Right lobe of liver (tissue), 4 donors: ENCODE results near the gene PYCR2.
A peak's percentile ranks its signal among the peaks of the same experiment; 100 is the strongest.

Experiments
- POLR2A ChIP-seq: fragments of 450-650 bp; IDR thresholded peaks from one replicate; pipeline ENCODE4 v1.6.1; 2017; ENCODE audit warnings: antibody characterized with exemption, mild to moderate bottlenecking
- TF ChIP-seq, protein P1 (sequence below), 4 donors: fragments of 200-600 bp in 3 of 4; fragments of 450-650 bp in 1 of 4; IDR thresholded peaks; one replicate each; pipeline versions ENCODE4 v1.5.1 to v1.8.0; 2016 to 2022; ENCODE audit warnings: antibody characterized with exemption in 4 of 4, mild to moderate bottlenecking in 2 of 4
- donor health status: DM: no; HTN: no; CAD: no.
- donor health status: DM: no; HTN: no; CAD: no.
- donor health status: DM: no; HTN: yes; CAD: no.

DNA sequence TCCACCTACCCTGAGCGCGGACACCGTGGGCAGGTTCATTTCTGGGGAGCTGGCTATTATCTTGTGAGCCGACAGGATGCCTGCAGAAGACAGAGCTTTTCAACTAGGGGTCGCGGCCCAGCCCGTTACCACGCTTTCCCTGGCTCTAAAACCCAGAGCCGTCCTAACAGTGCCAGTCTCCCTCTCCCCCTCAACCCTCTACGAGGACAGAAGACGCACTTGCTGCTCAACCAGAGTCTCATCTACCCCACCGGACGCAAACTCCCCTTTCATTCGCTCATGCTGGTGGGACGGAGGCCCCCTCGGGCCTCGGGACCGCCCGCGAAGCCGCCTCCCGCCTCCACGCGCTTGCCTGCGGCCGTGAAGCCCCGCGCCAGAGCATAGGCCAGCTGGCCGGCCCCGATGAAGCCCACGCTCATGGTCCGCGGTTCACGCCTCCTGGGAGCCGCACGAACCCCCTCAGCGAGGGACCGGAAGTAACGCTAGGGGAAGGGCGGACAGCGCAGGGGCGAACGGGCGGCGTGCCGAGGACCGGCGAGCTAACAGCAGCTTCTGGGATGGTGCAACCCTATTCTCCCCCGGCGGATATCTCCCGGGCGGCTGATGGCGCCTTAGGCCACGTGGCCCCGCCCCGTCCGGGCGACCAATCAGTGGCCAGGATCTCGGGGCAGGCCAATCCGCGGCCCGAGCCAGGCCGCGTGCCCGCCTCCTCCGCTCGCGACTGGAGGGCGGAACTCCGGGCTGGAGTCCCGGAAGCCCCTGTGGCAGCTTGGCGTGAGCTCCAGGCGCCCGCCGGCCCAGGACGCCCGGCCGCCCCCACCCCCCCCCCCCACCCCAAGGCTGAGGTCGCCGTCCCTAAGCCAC, at the start of gene PYCR2:
- TF ChIP-seq, protein P1, sequence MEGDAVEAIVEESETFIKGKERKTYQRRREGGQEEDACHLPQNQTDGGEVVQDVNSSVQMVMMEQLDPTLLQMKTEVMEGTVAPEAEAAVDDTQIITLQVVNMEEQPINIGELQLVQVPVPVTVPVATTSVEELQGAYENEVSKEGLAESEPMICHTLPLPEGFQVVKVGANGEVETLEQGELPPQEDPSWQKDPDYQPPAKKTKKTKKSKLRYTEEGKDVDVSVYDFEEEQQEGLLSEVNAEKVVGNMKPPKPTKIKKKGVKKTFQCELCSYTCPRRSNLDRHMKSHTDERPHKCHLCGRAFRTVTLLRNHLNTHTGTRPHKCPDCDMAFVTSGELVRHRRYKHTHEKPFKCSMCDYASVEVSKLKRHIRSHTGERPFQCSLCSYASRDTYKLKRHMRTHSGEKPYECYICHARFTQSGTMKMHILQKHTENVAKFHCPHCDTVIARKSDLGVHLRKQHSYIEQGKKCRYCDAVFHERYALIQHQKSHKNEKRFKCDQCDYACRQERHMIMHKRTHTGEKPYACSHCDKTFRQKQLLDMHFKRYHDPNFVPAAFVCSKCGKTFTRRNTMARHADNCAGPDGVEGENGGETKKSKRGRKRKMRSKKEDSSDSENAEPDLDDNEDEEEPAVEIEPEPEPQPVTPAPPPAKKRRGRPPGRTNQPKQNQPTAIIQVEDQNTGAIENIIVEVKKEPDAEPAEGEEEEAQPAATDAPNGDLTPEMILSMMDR (IDR thresholded peaks at IDR 0.05), result no peak
- peak; percentile 89 for TF ChIP-seq POLR2A
